HG02759 (cell line): Measurements from ENCODE around the gene CTLA4.
"Not testable (repeated sequence)": the region's sequence is repeated elsewhere in the genome, so short reads cannot be mapped to it uniquely, and the experiment has no call there.

Source experiments
- ATAC-seq: cut with Tn5 transposase; IDR thresholded peaks from one replicate; pipeline ENCODE4 v1.9.1; 2021; ENCODE audit warnings: mild to moderate bottlenecking, moderate library complexity; ENCODE audit not compliant: unreplicated experiment

Gene CTLA4

GRCh38 chr2:203855274-203855673, 12.3 kb upstream of the CTLA4 start:
- ATAC-seq = no peak

DNA sequence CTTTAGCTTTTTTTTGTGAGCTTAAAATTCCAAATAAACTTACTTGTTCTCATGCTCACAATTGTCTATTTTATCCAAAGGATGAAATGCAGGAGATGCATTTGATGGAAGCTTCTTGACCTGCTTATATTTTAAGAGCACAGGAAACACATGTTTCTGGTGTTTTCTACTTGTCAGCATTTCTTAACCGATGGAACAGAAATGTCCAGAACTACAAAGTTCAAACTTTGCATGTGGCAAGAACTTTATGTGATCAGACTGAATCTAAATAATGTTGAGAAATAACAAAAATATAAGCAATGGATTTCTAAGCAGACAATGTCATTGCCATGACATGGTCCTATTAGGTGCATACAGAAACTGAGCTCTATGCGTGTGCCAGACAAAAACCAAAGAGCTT, 9.9 kb upstream of the CTLA4 start:
- no peak for ATAC-seq

GRCh38 chr2:203858176-203858575, 9.4 kb upstream of the CTLA4 start:
- ATAC-seq = no peak

DNA sequence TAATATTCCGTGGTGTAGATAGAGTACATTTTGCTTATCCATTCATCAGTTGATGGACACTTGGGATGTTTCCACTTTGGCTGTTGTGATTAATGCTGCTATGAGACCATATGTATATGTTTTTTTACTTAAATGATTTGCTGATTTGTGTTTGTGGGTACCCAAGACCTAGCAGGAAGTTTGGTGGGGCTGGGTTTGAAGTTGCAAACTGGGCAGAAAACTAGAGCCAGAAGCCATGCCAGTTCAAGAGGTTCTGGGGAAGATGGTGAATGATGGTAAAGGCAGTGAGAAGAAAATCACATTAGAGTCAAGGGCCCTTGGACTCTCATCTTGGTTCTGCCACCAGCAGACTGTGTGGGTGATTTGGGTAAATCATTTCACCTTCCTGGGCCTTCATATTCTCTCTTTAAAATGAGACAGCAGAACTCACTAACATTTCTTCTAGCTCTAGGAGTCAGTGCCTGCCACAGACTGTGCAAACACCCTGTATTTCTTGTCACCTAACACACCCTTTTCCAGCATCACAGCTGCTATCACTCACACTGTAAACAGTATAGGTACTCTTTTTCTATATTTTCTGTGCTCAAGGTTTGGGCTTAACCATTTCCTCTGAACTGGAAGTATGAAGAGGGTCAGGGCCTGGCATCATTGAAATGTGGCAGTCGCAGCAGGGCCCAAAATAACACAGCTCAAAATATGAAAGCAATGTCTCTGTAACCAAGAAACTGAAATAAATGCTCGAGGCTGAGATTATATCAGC, 8.4 kb upstream of the CTLA4 start:
- ATAC-seq = no peak

- no peak for ATAC-seq
Observed at GRCh38 chr2:203861197-203861596, 6.4 kb upstream of the CTLA4 start.

- no peak for ATAC-seq
Observed at GRCh38 chr2:203861607-203862006, 6.0 kb upstream of the CTLA4 start.

DNA sequence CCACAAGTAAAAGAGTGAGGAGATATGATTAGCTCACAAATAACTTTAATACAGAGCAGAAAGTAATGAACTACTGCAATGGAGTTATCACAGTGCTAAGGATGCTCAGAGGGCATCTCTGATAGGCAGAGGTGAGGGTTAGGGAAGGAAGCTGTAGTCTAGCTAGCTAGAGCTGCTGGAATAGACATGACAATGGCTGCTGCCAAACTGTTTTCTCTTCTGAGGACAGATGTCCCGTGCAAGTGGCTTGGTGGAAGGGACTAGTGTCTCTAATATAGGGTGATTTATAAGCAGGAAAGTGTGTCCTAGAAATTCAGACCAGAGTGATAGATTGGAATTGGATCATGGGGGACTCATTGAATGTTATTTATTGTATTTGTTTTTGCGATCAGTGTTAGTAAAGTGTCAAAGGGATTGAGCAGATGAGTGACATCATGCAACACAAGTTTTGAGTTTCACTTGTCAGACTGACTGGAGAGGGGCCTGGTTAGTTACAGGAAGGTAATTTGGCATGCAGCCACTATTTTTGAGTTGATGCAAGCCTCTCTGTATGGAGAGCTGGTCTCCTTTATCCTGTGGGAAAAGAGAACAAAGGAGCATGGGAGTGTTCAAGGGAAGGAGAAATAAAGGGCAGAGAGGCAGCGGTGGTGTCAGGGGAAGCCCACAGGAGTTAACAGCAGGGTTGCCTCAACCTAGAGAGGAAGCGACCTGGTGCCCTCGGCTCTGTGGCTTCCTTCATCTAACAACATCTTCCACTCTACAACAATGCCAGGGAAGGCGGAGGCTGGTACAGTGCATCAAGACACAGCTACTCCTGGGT, 1.9 kb downstream of the CTLA4 start:
- no peak for ATAC-seq

DNA sequence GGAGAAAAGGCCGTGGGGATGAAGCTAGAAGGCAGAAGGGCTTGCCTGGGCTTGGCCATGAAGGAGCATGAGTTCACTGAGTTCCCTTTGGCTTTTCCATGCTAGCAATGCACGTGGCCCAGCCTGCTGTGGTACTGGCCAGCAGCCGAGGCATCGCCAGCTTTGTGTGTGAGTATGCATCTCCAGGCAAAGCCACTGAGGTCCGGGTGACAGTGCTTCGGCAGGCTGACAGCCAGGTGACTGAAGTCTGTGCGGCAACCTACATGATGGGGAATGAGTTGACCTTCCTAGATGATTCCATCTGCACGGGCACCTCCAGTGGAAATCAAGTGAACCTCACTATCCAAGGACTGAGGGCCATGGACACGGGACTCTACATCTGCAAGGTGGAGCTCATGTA, 2.9 kb downstream of the CTLA4 start:
- no peak for ATAC-seq

GRCh38 chr2:203870941-203871340, 3.4 kb downstream of the CTLA4 start:
- ATAC-seq = no peak

- ATAC-seq = peak; percentile 98
Observed at GRCh38 chr2:203871371-203871983, 3.9 kb downstream of the CTLA4 start.

- ATAC-seq = no peak
Observed at GRCh38 chr2:203873461-203873860, 5.9 kb downstream of the CTLA4 start.

DNA sequence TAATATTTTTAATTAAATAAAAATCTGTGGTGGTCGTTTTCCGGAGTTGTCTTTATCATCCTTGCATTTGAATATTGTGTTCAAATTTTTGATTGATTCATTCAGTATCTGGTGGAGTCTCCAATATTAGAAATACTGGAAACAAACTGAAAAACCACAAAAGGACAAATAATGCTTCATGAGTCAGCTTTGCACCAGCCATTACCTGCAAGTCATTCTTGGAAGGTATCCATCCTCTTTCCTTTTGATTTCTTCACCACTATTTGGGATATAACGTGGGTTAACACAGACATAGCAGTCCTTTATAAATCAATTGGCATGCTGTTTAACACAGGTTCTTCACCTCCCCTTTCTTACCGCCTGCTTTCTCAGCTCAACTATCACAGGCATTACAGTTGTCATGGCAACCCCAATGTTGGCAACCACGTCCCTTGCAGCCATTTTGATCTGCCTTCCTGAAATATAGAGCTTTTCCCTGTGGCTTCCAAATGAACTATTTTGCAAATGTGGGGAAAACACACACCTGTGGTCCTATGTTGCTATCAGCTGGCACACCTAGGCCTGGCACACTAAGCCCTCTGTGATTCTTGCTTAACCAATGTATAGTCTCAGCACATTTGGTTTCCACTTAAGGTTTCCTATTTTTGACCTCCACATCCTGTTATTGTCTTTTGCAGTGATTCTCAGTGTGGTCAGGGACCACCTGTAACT, 6.5 kb downstream of the CTLA4 start:
- ATAC-seq = no peak

GRCh38 chr2:203875471-203875870, 7.9 kb downstream of the CTLA4 start:
- no peak for ATAC-seq

GRCh38 chr2:203876328-203876727, 8.8 kb downstream of the CTLA4 start:
- ATAC-seq = no peak

DNA sequence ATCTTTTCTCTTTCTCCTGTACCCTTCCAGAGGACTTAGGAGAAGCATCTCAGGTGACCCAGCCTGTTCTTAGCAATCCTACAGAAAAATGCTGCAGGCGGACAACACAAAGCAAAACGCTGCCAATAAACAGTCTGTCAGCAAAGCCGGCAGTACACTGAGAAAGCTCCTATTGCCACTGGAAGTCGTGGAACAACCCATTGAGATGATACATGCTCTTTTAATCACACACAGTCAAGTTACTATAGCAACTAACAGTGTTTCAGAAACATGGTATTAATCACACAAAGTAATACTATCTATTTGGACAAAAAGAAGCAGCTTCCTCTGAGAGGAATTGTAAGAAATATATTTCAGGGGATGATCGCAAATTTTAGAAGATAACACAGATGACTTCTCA, 10.5 kb downstream of the CTLA4 start:
- ATAC-seq = no peak

- ATAC-seq = no peak
Observed at GRCh38 chr2:203880557-203881125, 13.1 kb downstream of the CTLA4 start.

DNA sequence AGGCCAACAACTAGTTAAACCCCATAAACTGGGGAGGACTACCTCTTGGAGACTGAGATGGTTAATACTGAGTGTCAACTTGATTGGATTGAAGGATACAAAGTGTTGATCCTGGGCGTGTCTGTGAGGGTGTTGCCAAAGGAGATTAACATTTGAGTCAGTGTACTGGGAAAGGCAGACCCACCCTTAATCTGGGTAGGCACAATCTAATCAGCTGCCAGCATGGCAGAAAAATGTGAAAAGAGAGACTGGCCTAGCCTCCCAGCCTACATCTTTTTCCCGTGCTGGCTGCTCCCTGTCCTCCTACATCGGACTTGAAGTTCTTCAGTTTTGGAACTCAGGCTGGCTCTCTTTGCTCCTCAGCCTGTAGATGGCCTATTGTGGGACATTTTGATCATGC, 13.6 kb downstream of the CTLA4 start:
- ATAC-seq = not testable (repeated sequence)

DNA sequence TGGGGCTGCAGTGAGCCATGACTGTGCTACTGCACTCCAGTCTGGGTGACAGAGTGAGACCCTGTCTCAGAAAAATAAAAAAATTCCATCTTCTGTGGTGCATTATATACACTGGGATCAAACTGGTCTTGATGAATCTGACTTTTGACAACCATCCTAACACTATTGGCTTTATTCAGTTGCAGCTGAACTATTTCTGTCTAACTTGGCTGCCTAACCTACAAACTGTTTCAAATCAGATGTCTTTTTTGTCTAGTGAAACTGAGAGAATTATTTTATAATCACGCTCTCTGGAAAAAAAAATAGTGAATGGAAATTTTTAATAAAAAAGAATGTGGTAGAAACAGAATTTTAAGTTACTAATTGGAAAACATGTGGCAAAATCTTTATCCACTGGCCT, 15.0 kb downstream of the CTLA4 start:
- no peak for ATAC-seq

DNA sequence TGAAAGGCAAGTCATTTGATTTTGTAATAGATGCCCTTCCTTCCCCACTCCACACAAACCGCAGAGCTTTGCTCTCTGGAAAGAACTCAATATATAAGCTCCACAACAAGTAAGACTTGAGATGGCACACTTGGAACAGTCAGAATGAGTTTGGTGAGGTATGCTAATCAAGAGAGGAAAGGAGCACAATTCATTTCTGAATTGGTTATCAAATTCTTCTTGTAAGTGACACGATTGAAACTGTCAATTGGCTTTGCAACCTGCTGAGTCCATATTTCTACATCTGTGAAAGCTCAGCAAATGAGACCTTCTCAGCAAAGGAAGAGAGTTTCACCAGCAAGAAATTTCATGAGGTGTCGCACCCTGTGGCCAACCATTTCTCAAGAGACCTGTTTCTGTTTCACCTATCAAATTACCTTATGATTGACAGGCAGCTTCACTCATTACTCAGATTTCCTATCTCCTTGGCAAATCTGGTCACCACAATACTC, 19.1 kb downstream of the CTLA4 start:
- no peak for ATAC-seq

- no peak for ATAC-seq
Observed at GRCh38 chr2:203887677-203888076, 20.1 kb downstream of the CTLA4 start.

DNA sequence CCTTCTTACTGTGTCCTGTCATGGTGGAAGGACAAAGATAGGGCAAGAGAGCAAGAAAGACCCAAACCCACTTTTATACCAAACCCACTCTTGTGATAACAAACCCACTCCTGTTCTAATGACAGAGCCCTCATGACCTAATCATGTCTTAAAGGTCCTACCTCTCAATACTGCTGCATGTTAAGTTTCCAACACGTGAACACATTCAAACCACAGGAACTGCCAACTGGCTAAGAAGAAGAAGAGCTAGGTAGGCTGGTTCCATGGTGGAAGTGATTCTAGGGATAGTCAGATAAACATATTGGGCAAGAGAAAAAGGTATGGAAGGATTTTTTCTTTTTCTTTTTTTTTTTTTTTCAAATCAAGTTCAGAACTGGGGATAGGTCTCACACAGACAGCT, 22.0 kb downstream of the CTLA4 start:
- ATAC-seq = no peak
